Endothelial cell of umbilical vein (primary cell): ENCODE measurements around the gene TBC1D26. TPM values are rescaled to one million over a fixed set of nuclear protein-coding genes. Genes with fewer than 3 reads are reported as not detected.

Source experiments
- BruUV-seq: library from RNA; stranded (reverse); fragments of 400-500 nt; replicated peaks from 2 replicates; lab custom pipeline; 2021; lab: Mats Ljungman, UMichigan
- CTCF ChIA-PET: fragments of 300-600, 350-600 bp; sonication (Branson Sonifier 250); formaldehyde crosslinking; loops from one replicate; lab custom pipeline; 2021; ENCODE audit warnings: antibody characterized with exemption, inconsistent platforms; lab: Charles Lee
- POLR2A ChIA-PET: fragments of 300-600, 350-600 bp; sonication (Branson Sonifier 250); formaldehyde crosslinking; loops from one replicate; lab custom pipeline; 2021; ENCODE audit warnings: antibody characterized with exemption, inconsistent platforms; lab: Charles Lee
- DNase-seq: peaks from one replicate; pipeline ENCODE4 v3.0.0-alpha.2; 2011; ENCODE audit warnings: low read depth, low spot score
- FAIRE-seq: peaks from 2 replicates; lab custom pipeline; 2011; peaks lifted over from hg19 to GRCh38; lab: Jason Lieb, UNC
- H2AFZ ChIP-seq: 2 replicates; pipeline ENCODE4 v1.6.0; 2012; ENCODE audit warnings: low read depth, low read length, control low read depth, inconsistent platforms
- H3K27ac ChIP-seq: 2 replicates; pipeline ENCODE4 v1.5.1; 2011; ENCODE audit warnings: low read depth, mild to moderate bottlenecking, control low read depth, low read length, moderate library complexity; ENCODE audit not compliant: insufficient read depth
- H3K27me3 ChIP-seq, 2 experiments: 2 replicates each; pipeline versions ENCODE4 v1.6.0 to v1.6.1; 2011; ENCODE audit warnings: low read length in 2 of 2, mixed read lengths in 1 of 2; ENCODE audit not compliant: control insufficient read depth in 2 of 2, insufficient read depth in 2 of 2
- H3K36me3 ChIP-seq, 2 experiments: 2 replicates in 1 of 2; 3 replicates in 1 of 2; pipeline ENCODE4 v1.5.1; 2011; ENCODE audit warnings: low read length in 2 of 2, mild to moderate bottlenecking in 1 of 2, moderate library complexity in 1 of 2; ENCODE audit not compliant: control insufficient read depth in 2 of 2, insufficient read depth in 2 of 2; ENCODE audit errors: extremely low read depth in 1 of 2
- H3K4me1 ChIP-seq: 3 replicates; pipeline ENCODE4 v1.5.1; 2011; ENCODE audit warnings: mild to moderate bottlenecking, low read length; ENCODE audit not compliant: control insufficient read depth, insufficient read depth; ENCODE audit errors: extremely low read depth
- H3K4me2 ChIP-seq: 2 replicates; pipeline ENCODE4 v1.6.1; 2011; ENCODE audit warnings: low read length, control low read depth, mixed read lengths; ENCODE audit not compliant: insufficient read depth
- H3K4me3 ChIP-seq, 3 experiments: fragments of 200-600 bp in 1 of 3; sonication (generic), shearing (Covaris generic) in 1 of 3; replicated peaks in 1 of 3; 2 replicates each; pipeline ENCODE4 v1.5.1; 2011 to 2016; ENCODE audit warnings: control low read depth in 3 of 3, low read length in 3 of 3, mild to moderate bottlenecking in 2 of 3, inconsistent platforms in 1 of 3, low read depth in 1 of 3, moderate library complexity in 1 of 3; ENCODE audit not compliant: insufficient read depth in 1 of 3
- H3K79me2 ChIP-seq: 2 replicates; pipeline ENCODE4 v1.6.0; 2012; ENCODE audit warnings: low read length, inconsistent platforms; ENCODE audit not compliant: control insufficient read depth, insufficient read depth
- H3K9ac ChIP-seq: replicated peaks from 2 replicates; pipeline ENCODE3; 2011; ENCODE audit warnings: low read length, control low read depth; ENCODE audit not compliant: insufficient read depth; ENCODE audit errors: extremely low read depth
- H3K9me1 ChIP-seq: replicated peaks from 3 replicates; pipeline ENCODE4 v1.6.0; 2011; ENCODE audit warnings: mild to moderate bottlenecking, low read length; ENCODE audit not compliant: control insufficient read depth, insufficient read depth; ENCODE audit errors: extremely low read depth
- H3K9me3 ChIP-seq: replicated peaks from 2 replicates; pipeline ENCODE4 v1.5.1; 2012; ENCODE audit warnings: low read length, inconsistent platforms; ENCODE audit not compliant: control insufficient read depth, insufficient read depth
- H4K20me1 ChIP-seq: replicated peaks from 2 replicates; pipeline ENCODE3; 2011; ENCODE audit warnings: mild to moderate bottlenecking, low read length; ENCODE audit not compliant: control insufficient read depth, insufficient read depth; ENCODE audit errors: extremely low read depth
- CTCF ChIP-seq, 2 donors: IDR thresholded peaks; 1 replicate in 1 of 2; 2 replicates in 1 of 2; pipeline ENCODE4 v1.5.1; 2011; ENCODE audit warnings: low read length in 2 of 2, mild to moderate bottlenecking in 2 of 2, moderate library complexity in 2 of 2, control low read depth in 1 of 2, inconsistent platforms in 1 of 2, low read depth in 1 of 2; ENCODE audit not compliant: insufficient read depth in 1 of 2; ENCODE audit errors: extremely low read depth in 1 of 2
- EZH2 ChIP-seq: IDR thresholded peaks from 2 replicates; pipeline ENCODE4 v1.6.1; 2012; ENCODE audit warnings: borderline replicate concordance, low read depth, mild to moderate bottlenecking, moderate library complexity, low read length, inconsistent platforms; ENCODE audit not compliant: severe bottlenecking
- FOS ChIP-seq: IDR thresholded peaks from 2 replicates; pipeline ENCODE4 v1.6.1; 2011; ENCODE audit warnings: mild to moderate bottlenecking, low read length, moderate library complexity, borderline replicate concordance; ENCODE audit not compliant: insufficient read depth
- GATA2 ChIP-seq: IDR thresholded peaks from 2 replicates; pipeline ENCODE4 v1.7.0; 2011; ENCODE audit warnings: low read depth, mild to moderate bottlenecking, moderate library complexity, mixed read lengths, low read length; ENCODE audit not compliant: insufficient read length, insufficient read depth
- JUN ChIP-seq: IDR thresholded peaks from 2 replicates; pipeline ENCODE4 v1.6.1; 2011; ENCODE audit warnings: borderline replicate concordance, low read depth; ENCODE audit not compliant: insufficient read length, insufficient read depth
- MAX ChIP-seq: IDR thresholded peaks from 2 replicates; pipeline ENCODE4 v1.6.1; 2011; ENCODE audit not compliant: insufficient read depth, insufficient read length
- MYC ChIP-seq: IDR thresholded peaks from one replicate; pipeline ENCODE4 v1.6.1; 2011; ENCODE audit warnings: mild to moderate bottlenecking, low read depth, low read length
- POLR2A ChIP-seq: IDR thresholded peaks from 2 replicates; pipeline ENCODE4 v1.6.1; 2012; ENCODE audit warnings: low read depth, mild to moderate bottlenecking, control low read depth, low read length
- POLR2AphosphoS5 ChIP-seq: IDR thresholded peaks from 2 replicates; pipeline ENCODE4 v1.6.1; 2012; ENCODE audit warnings: low read depth, mild to moderate bottlenecking, control low read depth, low read length, moderate library complexity; ENCODE audit not compliant: insufficient read depth
- dilution Hi-C: fragments of 300-500 bp; cut with MboI; formaldehyde crosslinking; loops from one replicate; pipeline ENCODE4 v1.15.0; 2019; ENCODE audit warnings: low sequenced_read_pairs; ENCODE audit not compliant: extremely low pct_ligation_motif_present
- intact Hi-C: fragments of 100-400 bp; cut with micrococcal nuclease; formaldehyde crosslinking; loops from one replicate; pipeline ENCODE4 v1.10.0; 2022
- polyA plus RNA-seq, 4 experiments: library from polyadenylated mRNA; depleted of rRNA in 3 of 4; stranded (reverse) in 3 of 4; unstranded in 1 of 4; fragments of >200 nt; gene quantifications; 2 replicates each; pipeline versions ENCODE4 v1.2.1 to v1.2.3, GENCODE V29; 2011 to 2012; ENCODE audit warnings: missing spikeins in 1 of 4
- total RNA-seq: library from RNA; stranded (reverse); gene quantifications from 2 replicates; pipeline ENCODE4 v1.2.3, GENCODE V29; 2021

Gene TBC1D26
- total and polyA plus RNA-seq, 2 donors (not counting 3 experiments of a cell fraction or from before 2014, with no cell fraction given), result not detected

DNA sequence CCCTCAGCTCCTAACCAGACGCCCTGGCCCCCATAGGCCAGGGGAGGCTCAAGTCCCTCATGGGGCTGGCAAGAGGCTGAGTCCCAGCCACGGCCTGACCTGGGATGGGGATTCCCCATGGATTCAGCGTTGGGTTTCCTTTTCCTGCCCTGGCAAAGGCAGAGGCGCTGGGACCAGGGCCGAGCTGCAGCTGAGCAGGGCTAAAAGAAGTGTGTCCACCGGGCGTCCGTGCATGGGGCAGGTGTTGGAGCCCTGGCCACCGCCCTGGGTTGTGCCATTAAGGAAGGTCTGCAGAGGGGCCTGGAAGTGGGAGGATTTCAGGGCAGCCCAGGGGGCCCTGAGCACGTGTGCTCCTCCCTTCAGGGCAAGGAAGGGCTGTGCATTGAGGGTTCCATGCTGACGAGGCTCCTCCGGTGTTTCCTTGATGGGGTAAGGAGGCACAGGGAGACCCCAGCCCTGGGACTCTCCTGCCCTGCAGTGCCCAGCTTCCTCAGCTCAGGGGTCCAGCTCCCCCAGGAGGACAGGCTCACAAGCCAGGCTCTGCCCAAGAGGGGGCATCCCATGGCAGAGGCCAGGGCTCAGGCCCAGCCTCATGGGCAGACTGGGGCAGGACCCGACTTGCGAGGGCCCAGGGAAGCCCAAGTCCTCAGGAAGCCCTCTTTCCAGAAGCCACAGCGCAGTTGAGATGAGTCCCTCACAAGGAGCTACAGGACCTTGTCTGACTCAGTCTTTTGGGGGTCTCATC, 10.1 kb downstream of the TBC1D26 start:
- H3K79me2 ChIP-seq, result no peaks in the 10 kb centered on the region
- no peaks in the 10 kb centered on the region for H3K36me3 ChIP-seq
- H3K27ac ChIP-seq, result no peak overlapping the region
- no peak for TF ChIP-seq POLR2A
- no peak for TF ChIP-seq MYC
- no peak for TF ChIP-seq CTCF (IDR thresholded peaks at IDR 0.05; ENCODE audit: extremely low read depth in 1 of 2, insufficient read depth in 1 of 2, low read depth in 1 of 2, low read length in 2 of 2)
- no peak for TF ChIP-seq JUN
- TF ChIP-seq GATA2, result no peak
- no peak for TF ChIP-seq POLR2AphosphoS5
- TF ChIP-seq MAX, result no peak
- TF ChIP-seq EZH2, result no peak
- no peak for TF ChIP-seq FOS
- dilution Hi-C loops (no loop called here), intact Hi-C loops (no loop called here)
- H3K9me3 ChIP-seq, result no peaks in the 10 kb centered on the region
- FAIRE-seq (no peak), DNase-seq (no peak)
- BruUV-seq, result no TSS peak
- H2AFZ ChIP-seq, result no peak overlapping the region
- no peaks in the 10 kb centered on the region for H4K20me1 ChIP-seq
- ChIA-PET POLR2A (no interaction called here), CTCF (no interaction called here)
- peaks cover 2 to 8% of the 10 kb centered on the region in 2 experiments for H3K27me3 ChIP-seq
- H3K4me3 ChIP-seq, result no peak overlapping the region
- H3K4me2 ChIP-seq, result no peak overlapping the region
- H3K9ac ChIP-seq, result no peak overlapping the region
- H3K4me1 ChIP-seq, result no peaks in the 10 kb centered on the region
- H3K9me1 ChIP-seq, result no peaks in the 10 kb centered on the region
